ENCODE measurements around the gene RPS16.
A peak's percentile ranks its signal among the peaks of the same experiment; 100 is the strongest.

RPS16 gene

DNA sequence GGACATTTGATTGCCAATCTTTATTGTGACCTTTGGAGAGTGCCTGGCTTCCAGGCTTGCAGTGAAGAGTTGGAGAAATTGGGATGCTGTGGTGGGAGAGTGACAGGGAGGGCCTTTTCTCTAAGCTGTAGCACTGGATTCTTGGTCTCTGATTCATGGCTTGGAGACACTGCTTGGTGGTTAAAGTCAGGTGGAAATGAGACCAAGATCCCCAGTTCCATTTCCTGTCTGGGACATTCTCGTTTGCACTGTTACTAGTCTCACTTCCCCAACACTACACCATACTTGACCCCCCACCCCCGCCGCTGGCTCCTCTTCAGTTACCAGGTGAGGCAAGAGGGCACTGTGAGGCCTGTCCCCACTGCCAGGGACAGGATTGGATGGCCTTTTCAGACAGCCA, 12.5 kb upstream of the RPS16 start:
- DNase-seq, result no peak

DNA sequence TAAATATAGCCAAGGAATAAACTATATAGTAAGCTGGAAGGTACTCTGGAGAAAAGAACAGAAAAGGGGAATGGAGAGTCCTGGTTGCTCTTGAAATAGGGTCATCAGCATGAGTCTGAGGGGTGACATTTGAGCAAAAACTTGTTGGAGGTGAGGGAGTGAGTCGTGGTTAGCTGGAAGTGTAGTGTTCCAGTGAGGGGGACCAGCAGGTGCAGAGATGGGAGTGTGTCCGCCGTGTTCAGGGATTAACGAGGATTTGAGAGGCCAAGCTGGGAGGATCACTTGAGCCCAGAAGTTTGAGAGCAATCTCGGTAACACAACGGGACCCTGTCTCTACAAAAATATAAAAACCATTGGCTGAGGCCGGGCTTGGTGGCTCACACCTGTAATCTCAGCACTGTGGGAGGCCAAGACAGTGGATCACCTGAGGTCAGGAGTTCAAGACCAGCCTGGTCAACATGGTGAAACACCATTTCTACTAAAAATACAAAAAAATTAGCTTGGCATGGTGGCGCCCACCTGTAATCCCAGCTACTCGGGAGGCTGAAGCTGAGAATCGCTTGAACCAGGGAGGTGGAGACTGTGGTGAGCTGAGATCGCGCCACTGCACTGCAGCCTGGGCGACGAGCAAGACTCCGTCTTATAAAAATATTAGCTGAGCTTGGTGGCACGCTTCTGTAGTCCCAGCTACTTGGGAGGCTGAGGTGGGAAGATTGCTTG, 10.8 kb upstream of the RPS16 start:
- DNase-seq, result no peak

DNA sequence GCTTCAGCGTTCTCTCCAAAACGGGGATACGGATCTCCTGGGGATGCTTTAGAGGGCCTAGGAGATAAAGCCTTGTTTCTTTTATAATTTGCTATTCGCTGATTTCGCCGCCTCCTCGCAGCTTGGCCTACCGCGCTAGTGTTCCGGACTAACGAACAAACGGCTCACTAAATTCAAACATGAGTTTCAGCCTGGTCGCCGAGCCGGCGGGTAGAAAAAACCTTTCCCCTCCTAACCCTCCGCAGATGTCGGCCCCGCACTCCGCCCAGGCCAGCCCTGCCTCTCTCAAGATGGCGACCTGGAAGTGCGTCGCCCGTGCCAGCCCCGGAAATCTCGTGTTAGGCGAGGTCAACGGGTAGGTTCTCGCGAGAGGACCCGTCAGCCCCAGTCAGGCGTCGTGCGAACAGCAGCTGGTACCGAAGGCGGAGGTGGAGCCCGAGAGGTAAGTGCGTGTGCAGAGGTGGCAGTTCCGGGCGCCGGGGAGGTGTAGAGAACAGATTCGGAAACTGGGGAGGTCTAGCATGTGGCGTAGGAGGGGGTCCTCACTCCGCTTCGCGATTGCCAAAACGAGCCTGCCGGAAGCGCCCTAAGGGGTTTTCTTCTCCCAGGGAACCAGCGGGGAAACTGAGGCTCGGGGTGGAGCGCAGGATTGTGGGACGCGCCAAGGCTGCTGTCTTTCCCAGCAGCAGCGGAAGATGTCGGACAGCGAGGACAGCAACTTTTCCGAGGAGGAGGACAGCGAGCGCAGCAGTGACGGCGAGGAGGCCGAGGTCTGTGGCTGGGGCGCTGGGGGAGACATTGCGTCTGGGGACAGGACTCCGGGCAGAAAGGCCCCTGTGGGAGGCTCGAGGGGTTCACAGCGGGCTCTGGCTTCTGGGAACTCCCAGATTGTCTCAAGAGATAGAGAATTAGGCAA, 9.7 kb upstream of the RPS16 start, which contains the start of gene SUPT5H:
SUPT5H (plus strand) TSS at position 387 of the 916 bp plus-strand sequence; CDS start at position 696, 309 bp downstream.
- peak; percentile 98 for DNase-seq

DNA sequence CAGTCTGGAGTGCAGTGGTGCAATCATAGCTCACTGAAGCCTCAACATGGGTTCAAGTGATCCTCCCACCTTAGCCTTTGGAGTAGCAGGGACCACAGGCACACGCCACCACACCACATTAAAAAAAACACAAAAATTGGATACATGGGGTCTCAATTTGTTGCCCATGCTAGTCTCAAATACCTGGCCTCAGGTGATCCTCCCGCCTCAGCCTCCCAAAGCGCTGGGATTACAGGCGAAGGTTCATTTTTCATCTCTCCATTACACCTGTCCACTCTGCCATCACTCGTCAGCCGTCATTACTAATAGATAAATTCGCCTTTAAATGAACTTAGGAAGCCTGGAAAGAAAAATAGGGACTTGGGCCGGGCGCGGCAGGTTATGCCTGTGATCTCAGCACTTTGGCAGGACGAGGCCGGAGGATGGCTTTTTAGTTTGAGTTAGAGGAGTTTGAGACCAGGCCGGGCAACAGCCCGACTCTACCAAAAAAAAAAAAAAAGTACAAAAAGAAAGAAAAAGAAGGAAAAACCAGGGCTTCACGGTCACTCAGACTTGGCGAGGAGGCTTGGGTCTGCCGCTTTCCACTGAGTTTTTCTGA, 8.9 kb upstream of the RPS16 start:
- DNase-seq, result no peak

DNA sequence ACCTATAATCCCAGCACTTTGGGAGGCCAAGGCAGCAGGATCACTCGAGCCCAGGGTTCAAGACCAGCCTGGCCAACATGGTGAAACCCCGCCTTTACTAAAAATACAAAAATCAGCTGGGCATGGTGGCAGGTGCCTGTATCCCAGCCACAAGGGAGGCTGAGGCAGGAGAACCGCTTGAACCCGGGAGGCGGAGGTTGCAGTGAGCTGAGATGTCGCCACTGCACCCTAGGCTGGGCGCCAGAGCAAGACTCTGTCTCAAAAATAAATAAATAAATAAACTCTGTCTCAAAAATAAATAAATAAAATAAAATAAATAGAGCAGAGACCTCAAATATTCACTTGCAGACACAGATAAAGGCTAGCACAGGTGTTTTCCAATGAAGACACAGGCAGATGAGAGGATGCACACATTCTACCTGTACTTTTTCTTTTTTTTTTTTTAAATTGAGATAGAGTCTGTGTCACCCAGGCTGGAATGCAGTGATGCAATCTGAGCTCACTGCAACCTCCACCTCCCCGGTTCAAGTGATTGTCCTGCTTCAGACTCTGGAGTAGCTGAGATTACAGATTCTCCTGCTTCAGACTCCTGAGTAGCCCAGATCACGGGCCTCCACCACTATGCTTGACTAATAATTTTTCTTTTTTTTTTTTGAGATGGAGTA, 2.7 kb upstream of the RPS16 start:
- DNase-seq, result no peak

DNA sequence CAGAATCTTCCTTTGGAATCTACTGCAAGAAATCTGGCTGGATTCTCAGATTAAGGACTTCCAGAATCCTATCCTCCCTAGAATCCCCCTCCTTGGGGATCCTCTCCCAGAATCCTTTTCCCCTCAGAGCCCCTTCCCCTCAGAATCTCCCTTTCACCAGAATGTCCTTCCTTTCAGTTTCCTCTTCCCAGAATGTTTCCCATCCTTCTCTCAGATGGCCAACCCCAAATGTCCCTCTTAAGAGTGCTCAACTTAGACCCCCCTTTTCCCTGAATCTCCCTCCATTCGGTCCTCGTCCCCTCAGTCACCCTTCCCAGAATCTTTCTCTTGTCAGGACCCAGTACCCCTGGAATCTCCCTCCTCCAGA, 584 bp upstream of the RPS16 start:
- DNase-seq, result no peak

DNA sequence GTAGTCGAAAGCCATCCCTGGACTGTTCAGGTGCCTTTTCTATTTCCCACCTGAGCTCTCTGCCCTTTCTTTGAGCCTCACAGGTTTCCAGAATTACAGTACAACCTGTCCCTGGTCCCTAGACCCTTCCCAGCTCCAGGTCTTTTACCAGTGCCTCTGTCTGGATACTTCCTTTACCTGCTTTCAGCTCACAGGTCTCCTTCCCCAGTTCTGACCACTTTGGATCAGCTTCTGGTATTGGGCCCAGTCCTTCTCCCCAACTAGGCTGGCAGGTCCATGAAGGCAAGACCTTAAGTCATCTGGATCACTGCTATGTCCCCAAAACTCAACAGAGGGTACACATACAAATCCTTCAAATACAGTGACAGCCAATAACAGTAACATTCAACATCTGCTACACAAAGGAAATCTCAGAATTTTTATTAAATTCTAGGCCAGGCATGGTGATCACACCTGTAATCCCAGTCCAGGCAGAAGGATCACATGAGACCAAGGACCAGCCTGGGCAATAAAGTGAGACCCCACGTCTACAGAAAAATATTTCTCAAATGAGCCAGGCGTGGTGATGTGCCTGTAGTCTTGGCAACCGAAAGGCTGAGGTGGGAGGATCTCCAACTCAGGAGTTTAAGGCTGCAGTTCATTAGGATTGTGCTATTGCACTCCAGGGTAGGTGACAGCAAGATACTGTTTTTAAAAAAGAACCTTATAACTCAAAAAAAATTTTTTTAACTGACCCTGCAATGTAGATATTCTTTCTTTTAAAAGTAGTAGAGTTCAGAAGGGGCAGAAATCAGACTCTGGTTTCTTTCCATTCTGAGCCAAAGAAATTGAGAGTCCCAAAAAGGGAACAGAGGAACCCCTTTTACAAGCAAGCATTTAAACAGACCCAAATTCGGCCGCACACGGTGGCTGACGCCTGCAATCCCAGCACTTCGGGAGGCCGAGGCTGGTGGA, 1.3 kb downstream of the RPS16 start:
- no peak for DNase-seq

DNA sequence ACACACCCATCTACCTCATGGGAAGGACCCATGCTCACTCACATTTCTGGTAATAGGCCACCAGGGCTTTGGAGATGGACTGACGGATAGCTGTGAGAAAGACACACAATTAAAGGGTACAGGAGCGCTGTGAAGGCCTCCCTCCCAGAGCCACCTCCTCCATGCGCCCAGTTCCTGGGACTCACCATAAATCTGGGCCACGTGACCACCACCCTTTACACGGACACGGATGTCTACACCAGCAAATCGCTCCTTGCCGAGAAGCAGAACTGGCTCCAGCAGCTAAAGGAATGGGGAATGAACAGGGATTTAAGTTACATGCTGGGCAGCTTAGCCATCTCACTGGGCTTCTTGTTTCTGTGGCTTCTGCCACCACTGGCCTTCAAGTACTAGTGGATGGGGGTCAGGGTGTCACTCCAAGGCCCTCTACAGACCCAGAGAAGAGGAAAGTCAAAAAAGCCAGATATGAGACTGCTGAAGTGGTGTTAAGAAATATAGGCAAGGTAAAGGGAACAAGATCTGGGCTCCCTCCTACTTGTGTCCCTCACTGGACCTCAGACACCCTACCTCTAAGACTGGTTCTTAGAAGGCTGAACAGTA, 2.2 kb downstream of the RPS16 start:
- DNase-seq, result no peak

DNA sequence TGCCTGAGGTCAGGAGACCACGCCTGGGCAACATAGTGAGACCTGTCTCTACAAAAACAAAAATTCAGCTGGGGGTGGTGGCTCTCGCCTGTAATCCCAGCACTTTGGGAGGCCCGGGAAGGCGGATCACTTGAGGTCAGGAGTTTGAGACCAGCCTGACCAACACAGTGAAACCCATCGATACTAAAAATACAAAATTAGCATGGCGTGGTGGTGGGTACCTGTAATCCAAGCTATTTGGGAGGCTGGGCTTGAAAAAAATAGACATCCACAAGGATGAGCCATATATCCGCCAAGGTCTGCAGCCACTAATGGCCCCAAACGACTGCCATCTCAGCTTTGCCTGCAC, 3.1 kb downstream of the RPS16 start:
- DNase-seq, result no peak

DNA sequence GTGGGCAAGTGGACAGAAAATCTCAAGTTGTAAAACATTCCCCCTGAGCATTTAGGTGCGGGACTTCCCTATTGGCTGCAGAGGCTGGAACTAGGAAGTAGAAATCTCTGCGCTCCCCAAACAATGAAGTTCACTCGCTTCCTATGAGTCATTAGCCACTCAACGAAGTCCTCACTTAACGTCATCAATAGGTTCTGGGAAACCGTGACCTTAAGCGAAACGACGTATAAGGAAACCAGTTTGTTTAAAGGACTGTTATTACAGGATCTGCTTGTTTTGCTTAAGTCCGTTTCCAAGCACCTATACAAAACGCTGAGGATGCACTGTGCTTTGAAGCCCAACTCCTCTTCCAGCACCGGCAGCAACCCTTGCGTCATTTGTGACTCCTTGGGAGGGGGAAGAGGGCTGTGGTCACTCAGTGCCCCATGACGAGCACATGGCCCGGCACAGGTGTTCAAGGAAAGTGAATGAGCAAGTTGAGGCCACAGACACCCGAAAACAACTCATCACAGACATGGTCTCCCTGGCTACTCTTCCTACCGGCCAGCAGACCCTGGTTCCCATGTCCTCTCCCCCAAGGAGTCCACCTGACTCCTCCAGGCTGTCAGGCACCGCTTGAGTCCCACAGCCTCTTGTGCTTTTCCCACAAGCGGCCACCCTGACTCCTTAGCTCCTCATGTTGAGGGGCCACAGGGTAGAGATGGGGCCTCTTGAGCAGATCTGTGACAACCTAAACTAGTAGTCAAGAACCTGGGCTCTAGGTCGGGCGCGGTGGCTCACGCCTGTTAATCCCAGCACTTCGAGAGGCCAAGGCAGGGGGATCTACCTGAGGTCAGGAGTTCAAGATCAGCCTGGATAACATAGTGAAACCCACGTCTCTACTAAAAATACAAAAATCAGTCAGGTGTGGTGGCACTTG, 4.8 kb downstream of the RPS16 start:
- peak; percentile 76 for DNase-seq

DNA sequence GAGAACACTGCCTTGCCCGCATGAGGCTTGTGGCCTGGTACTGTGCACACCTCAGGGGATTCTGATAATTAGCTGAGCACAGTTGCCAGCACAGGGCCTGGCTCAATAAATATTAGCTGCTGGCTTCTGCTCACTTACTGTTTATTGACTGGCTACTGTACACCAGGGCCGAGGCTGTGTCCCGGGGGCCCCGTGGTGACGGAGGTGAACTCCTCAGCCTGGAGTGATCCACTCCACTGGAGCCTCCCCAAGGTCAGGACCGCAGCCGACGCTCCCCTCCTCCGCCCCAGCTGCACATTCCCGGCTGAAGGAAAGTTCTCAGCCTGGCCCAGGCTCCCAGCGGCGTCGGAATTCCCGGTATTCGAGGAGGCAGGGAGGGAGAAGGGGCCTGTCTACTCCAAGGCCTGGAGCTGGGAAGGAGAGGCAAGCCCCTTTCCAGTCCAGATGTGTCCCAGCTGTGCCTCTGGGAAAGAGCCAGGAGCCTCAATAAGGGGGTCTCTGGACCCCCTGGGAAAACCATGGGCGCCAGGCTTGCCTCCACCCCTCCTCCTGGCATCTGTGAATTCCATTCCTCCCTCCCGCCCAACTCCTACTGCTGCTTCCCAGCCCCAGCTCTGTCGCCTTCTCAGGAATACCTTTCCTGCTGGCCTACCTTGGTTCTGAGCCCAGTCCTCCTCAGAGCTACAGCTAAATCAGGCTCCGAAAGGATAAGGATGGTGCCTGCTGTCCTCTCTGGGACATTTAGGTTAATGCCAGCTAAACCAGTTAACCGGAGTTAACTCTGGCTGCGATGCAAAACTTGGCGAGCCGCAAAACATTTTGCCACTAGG, 7.3 kb downstream of the RPS16 start:
- no peak for DNase-seq

DNA sequence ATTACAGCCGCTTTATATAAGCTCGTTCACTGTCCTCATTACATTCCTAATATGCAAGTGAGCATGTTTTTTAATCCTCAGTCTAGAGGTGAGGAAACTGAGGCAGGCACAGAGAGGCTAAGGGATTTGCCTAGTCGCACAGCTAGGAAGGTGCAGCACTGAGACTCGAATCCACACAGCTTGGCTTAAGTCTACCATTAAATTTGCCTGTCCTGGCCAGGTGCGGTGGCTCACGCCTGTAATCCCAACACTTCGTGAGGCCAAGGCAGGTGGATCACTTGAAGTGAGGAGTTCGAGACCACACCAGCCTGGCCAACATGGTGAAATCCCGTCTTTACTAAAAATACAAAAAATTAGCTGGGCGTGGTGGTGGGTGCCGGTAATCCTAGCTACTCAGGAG, 8.0 kb downstream of the RPS16 start:
- DNase-seq, result no peak

DNA sequence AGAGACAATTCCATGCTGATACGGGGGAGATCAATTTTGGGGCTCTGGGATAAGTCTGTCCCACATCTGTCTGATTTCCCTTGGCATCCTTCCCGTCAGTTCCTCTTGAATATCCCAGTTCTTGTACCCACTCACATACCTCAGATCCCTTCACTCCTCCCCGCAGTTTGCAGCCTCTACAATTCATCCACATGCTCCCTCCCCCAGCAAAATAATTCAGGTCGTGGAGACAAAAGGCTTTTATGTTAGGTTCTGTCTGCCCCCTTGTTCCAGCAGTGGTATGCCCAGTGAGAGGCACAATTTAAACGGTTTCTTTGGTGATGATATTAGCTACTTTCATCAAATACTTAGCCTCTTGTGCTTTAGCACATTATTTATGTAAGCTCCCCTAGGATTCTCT, 9.6 kb downstream of the RPS16 start:
- no peak for DNase-seq

DNA sequence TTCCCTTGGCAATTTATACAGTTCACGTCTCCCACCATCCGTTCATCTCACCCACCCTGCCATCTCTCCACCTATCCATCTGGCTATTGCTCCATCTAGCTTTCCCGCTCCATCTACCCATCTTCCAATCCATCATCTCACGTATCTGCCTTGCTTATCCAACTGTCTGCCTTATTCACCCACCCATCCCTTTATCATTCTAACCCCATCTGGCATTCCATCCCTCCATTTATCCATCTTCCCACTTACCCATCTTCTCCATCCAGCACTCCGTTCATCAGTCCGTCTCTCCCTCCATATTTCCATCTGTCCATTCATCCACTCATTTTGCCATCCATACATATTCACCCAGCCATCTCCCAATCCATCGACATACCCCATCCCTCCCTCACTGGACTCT, 10.0 kb downstream of the RPS16 start:
- DNase-seq, result no peak

DNA sequence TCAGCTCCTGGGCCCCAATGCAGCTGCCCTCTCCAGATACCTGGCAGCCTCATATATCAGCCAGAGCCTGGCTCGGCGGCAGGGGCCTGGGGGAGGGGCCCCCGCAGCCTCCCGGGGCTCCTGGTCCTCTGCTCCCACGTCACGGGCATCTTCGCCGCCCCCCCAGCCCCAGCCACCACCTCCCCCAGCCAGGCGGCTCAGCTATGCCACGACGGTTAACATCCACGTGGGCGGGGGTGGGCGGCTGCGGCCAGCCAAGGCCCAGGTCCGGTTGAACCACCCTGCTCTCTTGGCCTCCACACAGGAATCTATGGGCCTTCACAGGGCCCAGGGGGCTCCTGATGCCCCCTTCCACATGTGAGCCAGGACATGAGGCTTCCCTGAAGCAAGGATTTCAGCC, 10.8 kb downstream of the RPS16 start:
- no peak for DNase-seq

DNA sequence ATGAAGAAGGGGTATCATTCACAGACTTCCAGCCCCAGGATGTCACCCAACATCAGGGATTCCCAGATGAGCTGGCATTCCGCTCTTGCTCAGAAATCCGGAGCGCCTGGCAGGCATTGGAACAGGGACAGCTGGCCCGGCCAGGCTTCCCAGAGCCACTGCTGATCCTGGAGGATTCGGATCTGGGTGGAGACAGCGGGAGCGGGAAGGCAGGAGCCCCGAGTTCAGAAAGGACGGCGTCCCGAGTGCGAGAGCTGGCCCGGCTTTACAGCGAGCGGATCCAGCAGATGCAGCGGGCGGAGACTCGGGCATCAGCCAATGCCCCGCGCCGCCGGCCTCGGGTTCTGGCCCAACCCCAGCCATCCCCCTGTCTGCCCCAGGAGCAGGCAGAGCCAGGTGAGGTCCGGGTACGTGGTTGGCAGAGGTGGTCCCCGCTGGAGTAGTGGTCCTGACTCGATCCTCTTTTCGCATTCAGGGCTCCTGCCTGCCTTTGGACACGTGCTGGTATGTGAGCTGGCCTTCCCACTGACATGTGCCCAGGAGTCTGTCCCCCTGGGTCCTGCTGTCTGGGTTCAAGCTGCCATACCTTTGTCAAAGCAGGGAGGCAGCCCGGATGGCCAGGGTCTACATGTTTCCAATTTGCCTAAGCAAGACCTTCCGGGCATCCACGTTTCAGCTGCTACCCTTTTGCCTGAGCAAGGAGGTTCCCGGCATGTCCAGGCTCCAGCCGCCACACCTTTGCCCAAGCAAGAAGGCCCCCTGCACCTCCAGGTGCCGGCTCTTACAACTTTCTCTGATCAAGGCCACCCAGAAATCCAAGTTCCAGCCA, 12.3 kb downstream of the RPS16 start:
- DNase-seq, result no peak

DNA sequence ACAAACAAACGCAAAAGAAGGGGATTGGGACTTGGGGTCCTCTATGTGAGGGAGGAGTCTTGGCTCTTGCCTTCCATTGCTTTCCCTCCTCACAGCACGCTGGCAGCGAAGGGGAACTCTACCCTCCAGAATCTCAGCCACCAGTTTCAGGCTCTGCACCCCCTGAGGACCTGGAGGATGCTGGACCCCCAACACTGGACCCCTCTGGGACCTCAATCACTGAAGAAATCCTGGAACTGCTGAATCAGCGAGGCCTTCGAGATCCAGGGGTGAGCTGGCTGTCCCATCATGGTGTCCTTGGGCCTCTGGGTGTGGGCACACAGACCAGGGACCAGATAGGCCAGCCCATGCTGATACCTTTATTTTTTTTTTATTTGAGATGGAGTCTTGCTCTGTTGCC, 13.7 kb downstream of the RPS16 start:
- no peak for DNase-seq

DNA sequence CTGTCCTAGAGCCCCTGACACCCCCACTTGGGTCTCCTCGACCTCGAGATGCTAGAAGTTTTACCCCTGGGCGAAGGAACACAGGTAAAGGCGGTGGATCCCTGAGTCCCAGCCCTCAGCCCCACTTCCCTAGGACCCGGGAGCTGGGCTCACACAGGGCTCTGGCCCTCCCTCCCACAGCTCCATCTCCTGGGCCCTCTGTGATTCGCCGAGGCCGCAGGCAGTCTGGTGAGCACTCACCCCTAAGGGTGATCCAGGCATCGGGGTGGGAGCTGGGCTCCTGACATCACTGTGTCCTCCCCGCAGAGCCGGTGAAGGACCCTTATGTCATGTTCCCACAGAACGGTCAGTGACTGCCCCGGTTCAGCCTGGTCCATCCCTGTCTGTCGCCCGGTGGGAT, 15.0 kb downstream of the RPS16 start:
- no peak for DNase-seq

DNA sequence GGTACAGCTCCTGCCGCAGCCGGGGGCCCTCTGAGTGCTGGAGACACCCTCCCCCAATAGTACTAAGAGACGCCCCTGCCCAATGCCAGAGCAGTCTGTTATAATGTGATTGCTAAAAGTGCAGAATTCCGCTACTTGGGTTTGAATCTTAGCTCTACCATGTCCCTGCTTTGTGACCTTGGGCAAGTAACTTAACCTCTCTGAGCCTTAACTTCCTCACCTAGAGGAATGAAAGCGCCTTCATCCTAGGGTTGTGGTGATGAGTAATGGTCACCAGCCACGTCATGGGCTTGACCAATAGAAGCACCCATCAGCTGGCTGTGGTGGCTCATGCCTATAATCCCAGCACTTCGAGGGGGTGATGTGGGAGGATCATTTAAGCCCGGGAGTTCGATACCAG, 16.7 kb downstream of the RPS16 start:
- DNase-seq, result no peak
